GM12892 (cell line): ENCODE data around the gene SYT14.

ENCODE experiments used
- POLR2A ChIP-seq: IDR thresholded peaks from 2 replicates; pipeline ENCODE4 v1.6.1; 2011; ENCODE audit warnings: low read depth, low read length, control low read depth
- POLR2AphosphoS5 ChIP-seq: IDR thresholded peaks from 2 replicates; pipeline ENCODE4 v1.6.1; 2011; ENCODE audit warnings: low read depth, low read length, control low read depth
- TAF1 ChIP-seq: IDR thresholded peaks from 2 replicates; pipeline ENCODE4 v1.6.1; 2011; ENCODE audit warnings: low read depth, mild to moderate bottlenecking, control low read depth, low read length, borderline replicate concordance

GRCh38 chr1:210217482-210217881, 279.5 kb downstream of the SYT14 start:
- TF ChIP-seq TAF1 (no peak), POLR2A (no peak), POLR2AphosphoS5 (no peak)
